Endodermal cell (in vitro differentiated cells): ENCODE results near the gene ABLIM2. TPM values are rescaled to one million over a fixed set of nuclear protein-coding genes. Genes with fewer than 3 reads are reported as not detected.

Source experiments
- DNase-seq: peaks from one replicate; pipeline ENCODE4 v3.0.0-alpha.2; 2017
- H3K27ac ChIP-seq: 2 replicates; pipeline ENCODE4 v1.5.1; 2013; ENCODE audit warnings: mild to moderate bottlenecking, low read depth, low read length, moderate library complexity
- H3K27me3 ChIP-seq: 2 replicates; pipeline ENCODE4 v1.6.1; 2013; ENCODE audit warnings: mild to moderate bottlenecking, low read length, moderate library complexity; ENCODE audit not compliant: insufficient read depth, control insufficient read depth, poor library complexity, severe bottlenecking
- H3K36me3 ChIP-seq: 2 replicates; pipeline ENCODE4 v1.7.0; 2013; ENCODE audit warnings: mild to moderate bottlenecking, low read length, moderate library complexity; ENCODE audit not compliant: control insufficient read depth, insufficient read depth
- H3K4me1 ChIP-seq: one replicate; pipeline ENCODE4 v1.7.0; 2013; ENCODE audit warnings: low read length; ENCODE audit not compliant: control insufficient read depth, insufficient read depth
- H3K4me3 ChIP-seq: 2 replicates; pipeline ENCODE4 v1.5.1; 2013; ENCODE audit warnings: mild to moderate bottlenecking, low read length, moderate library complexity
- H3K9ac ChIP-seq: 2 replicates; pipeline ENCODE4 v1.6.1; 2013; ENCODE audit warnings: mild to moderate bottlenecking, low read length, moderate library complexity; ENCODE audit not compliant: poor library complexity, severe bottlenecking; ENCODE audit errors: extremely low read depth
- H3K9me3 ChIP-seq: 2 replicates; pipeline ENCODE4 v1.6.1; 2013; ENCODE audit warnings: mild to moderate bottlenecking, low read length, moderate library complexity; ENCODE audit not compliant: control insufficient read depth
- H3K27ac Mint-ChIP-seq: 2 replicates; pipeline ENCODE4 v1.8.0; 2020; ENCODE audit warnings: mixed read lengths
- H3K27me3 Mint-ChIP-seq: 2 replicates; pipeline ENCODE4 v1.8.0; 2021; ENCODE audit warnings: mild to moderate bottlenecking, mixed read lengths; ENCODE audit not compliant: insufficient read depth
- H3K36me3 Mint-ChIP-seq: 2 replicates; pipeline ENCODE4 v1.8.0; 2020; ENCODE audit warnings: low read depth, mixed read lengths
- H3K4me1 Mint-ChIP-seq: 2 replicates; pipeline ENCODE4 v1.8.0; 2020; ENCODE audit warnings: mixed read lengths
- H3K4me3 Mint-ChIP-seq: 2 replicates; pipeline ENCODE4 v1.8.0; 2020; ENCODE audit warnings: mild to moderate bottlenecking, moderate library complexity, mixed read lengths
- H3K9me3 Mint-ChIP-seq: 2 replicates; pipeline ENCODE4 v1.8.0; 2020; ENCODE audit warnings: mild to moderate bottlenecking, mixed read lengths
- CTCF ChIP-seq: fragments of 200-600 bp; sonication (generic); conservative IDR thresholded peaks from 2 replicates; pipeline ENCODE4 v1.5.0; 2021; ENCODE audit warnings: antibody characterized with exemption, mild to moderate bottlenecking
- WGBS, 2 experiments: methylation state at CpG; one replicate each; pipeline versions ENCODE4 v1.1.5 to v1.1.7; 2013; ENCODE audit warnings: missing lambda C conversion rate in 2 of 2, mixed read lengths in 1 of 2; ENCODE audit not compliant: insufficient coverage in 1 of 2, insufficient read length in 1 of 2; 5-methylcytosine and 5-hydroxymethylcytosine counted together
- total RNA-seq, 2 donors: library from RNA; stranded (reverse); fragmentation: NEBNext Ultra II Directional in 1 of 2; extraction: Animal tissue kit (Norgen Biotek cat#: 25700) in 1 of 2; gene quantifications; 2 replicates in 1 of 2; 3 replicates in 1 of 2; pipeline ENCODE4 v1.2.1, GENCODE V29; 2021

Gene ABLIM2
- total RNA-seq, 2 donors from 2014 or later, result 0.35 to 1.6 TPM

- H3K4me1 ChIP-seq, result no peaks in the 10 kb centered on the region
- H3K27ac ChIP-seq, result no peak overlapping the region
- TF ChIP-seq CTCF, result no peak
- Mint-ChIP-seq H3K36me3 (no peaks in the 10 kb centered on the region), H3K9me3 (peaks cover 14% of the 10 kb centered on the region), H3K4me1 (no peaks in the 10 kb centered on the region), H3K27ac (no peak overlapping the region), H3K4me3 (no peak overlapping the region), H3K27me3 (peaks cover 18% of the 10 kb centered on the region)
- H3K9me3 ChIP-seq, result peaks cover 14% of the 10 kb centered on the region
- H3K27me3 ChIP-seq, result no peaks in the 10 kb centered on the region
- H3K36me3 ChIP-seq, result no peaks in the 10 kb centered on the region
- no peak for DNase-seq
- WGBS, 2 experiments, result 80 to 92% methylated on average over 2 to 7 of the region's 7 CpGs
- no peak overlapping the region for H3K4me3 ChIP-seq
- H3K9ac ChIP-seq, result no peak overlapping the region
Observed at GRCh38 chr4:8171266-8171665, 12.7 kb upstream of the ABLIM2 start.

DNA sequence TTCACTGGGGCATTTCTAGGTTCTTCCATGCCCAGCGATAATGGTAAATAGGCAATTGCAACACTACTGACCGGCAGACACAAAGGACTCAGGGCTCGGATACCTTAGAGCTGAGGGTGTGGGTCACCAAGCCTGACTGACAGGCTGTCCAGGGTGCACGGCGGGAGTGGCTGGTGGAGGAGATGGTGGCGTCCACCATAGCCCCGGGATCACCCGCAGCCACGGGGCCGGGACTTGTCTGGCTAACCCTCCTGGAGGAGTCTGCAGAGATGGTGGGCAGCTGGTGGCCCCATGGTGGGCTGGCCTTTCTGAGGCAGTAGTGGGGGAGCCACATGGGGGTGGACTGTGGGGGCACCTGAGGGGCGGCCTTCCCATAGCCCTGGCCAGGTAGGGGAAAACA, 11.7 kb upstream of the ABLIM2 start:
- Histone ChIP-seq H3K4me3 (no peak overlapping the region), H3K27ac (no peak overlapping the region), H3K4me1 (no peaks in the 10 kb centered on the region), H3K9me3 (peaks cover 14% of the 10 kb centered on the region), H3K27me3 (no peaks in the 10 kb centered on the region), H3K36me3 (no peaks in the 10 kb centered on the region), H3K9ac (no peak overlapping the region)
- H3K27ac Mint-ChIP-seq, result no peak overlapping the region
- DNase-seq, result no peak
- TF ChIP-seq CTCF, result no peak
- peaks cover 14% of the 10 kb centered on the region for H3K9me3 Mint-ChIP-seq
- H3K4me1 Mint-ChIP-seq, result no peaks in the 10 kb centered on the region
- peaks cover 18% of the 10 kb centered on the region for H3K27me3 Mint-ChIP-seq
- H3K36me3 Mint-ChIP-seq, result no peaks in the 10 kb centered on the region
- no peak overlapping the region for H3K4me3 Mint-ChIP-seq
- 97 to 100% methylated on average over 2 to 11 of the region's 11 CpGs for WGBS, 2 experiments

DNA sequence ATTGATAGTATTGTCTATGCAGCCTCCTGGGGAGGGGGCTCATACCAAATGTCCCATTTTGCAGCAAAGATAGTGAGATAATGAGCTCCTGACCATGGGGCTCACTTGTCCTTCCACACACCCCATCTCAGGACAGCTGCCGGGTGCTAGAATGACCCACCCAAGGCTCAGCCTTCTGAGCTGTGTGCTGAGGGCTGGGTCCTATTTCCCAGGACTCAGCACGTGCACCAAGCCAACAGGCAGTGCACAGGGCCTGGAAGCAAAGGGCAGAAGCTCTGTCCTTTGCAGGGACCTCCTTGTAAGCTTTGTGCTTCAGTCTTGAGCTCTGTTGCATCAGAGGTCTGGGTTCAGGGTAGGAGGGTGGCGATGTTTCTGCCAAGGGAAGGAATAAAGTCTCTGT, 11.2 kb upstream of the ABLIM2 start:
- Histone ChIP-seq H3K36me3 (no peaks in the 10 kb centered on the region), H3K27me3 (peaks cover 3% of the 10 kb centered on the region), H3K4me3 (no peak overlapping the region), H3K4me1 (no peaks in the 10 kb centered on the region), H3K9me3 (peaks cover 14% of the 10 kb centered on the region), H3K9ac (no peak overlapping the region), H3K27ac (no peak overlapping the region)
- Mint-ChIP-seq H3K4me3 (no peak overlapping the region), H3K27ac (no peak overlapping the region), H3K27me3 (peaks cover 18% of the 10 kb centered on the region), H3K9me3 (peaks cover 14% of the 10 kb centered on the region), H3K36me3 (no peaks in the 10 kb centered on the region), H3K4me1 (no peaks in the 10 kb centered on the region)
- no peak for DNase-seq
- TF ChIP-seq CTCF, result no peak
- WGBS, 2 experiments, result 85 to 96% methylated on average over 3 of the region's 3 CpGs
